ENCODE results near the gene RPL32.
"Not testable (repeated sequence)": the region's sequence is repeated elsewhere in the genome, so short reads cannot be mapped to it uniquely, and the experiment has no call there.

RPL32 gene

DNA sequence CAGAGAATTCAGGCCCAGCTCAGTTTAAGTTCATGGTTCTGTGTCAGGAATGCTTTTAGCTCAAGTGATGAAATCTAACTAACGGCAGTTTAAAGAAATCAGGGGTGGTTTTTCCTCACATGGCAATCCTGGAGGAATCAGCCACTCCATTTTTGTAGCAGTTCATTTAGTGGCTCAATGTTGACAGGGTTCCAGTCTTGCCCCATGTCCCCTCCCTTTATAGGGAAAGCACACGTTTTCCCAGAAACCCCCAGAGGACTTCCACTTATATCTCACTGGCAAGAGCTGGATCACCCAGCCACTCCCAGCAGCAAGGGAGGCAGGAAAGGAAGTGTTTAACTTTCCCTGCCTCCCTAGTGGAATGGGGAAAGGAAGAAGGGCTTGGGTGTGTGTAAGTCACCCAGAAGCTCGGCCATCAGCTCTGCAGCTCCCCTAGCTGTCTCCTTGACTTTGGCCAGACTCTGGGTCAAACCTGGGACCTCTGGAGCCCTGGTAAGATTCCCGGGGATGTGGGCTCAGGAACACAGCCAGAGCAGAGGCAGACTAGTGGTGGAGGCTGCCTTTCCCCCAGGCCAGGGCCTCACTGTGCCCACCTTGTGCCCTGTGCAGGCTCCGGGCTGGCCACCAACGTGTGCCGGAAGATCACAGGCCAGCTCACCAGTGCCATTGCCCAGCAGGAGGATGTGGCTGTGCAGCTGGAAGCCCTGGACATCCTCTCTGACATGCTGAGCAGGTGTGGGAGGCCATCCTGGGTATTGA, 33.6 kb downstream of the RPL32 start:
- no peak for ATAC-seq

DNA sequence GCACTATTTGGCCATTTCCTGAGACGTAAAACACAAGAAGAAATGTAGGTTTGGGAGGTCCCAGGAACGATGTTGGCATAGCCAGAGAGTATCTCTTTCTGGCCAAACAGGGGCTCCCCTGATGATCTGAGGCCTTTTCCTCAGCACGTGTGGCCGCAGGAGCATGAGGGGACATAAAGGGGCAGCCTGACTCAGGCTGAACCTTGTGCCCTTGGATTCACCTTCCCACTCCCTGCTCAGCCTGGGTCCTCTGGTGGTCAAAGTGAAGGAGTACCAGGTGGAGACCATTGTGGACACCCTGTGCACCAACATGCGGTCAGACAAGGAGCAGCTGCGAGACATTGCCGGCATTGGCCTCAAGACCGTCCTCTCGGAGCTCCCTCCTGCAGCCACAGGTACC, 34.3 kb downstream of the RPL32 start:
- no peak for ATAC-seq

GRCh38 chr3:12803371-12803770, 38.0 kb downstream of the RPL32 start:
- ATAC-seq, result no peak

- ATAC-seq, result no peak
These were observed 41.6 kb downstream of the RPL32 start for GRCh38 chr3:12799525-12800440.

- ATAC-seq, result no peak
These were observed 42.7 kb downstream of the RPL32 start for GRCh38 chr3:12798559-12799179.

- ATAC-seq, result no peak
These were observed 43.3 kb downstream of the RPL32 start for GRCh38 chr3:12797892-12798558.

GRCh38 chr3:12797124-12797891, 44.1 kb downstream of the RPL32 start:
- ATAC-seq, result no peak

DNA sequence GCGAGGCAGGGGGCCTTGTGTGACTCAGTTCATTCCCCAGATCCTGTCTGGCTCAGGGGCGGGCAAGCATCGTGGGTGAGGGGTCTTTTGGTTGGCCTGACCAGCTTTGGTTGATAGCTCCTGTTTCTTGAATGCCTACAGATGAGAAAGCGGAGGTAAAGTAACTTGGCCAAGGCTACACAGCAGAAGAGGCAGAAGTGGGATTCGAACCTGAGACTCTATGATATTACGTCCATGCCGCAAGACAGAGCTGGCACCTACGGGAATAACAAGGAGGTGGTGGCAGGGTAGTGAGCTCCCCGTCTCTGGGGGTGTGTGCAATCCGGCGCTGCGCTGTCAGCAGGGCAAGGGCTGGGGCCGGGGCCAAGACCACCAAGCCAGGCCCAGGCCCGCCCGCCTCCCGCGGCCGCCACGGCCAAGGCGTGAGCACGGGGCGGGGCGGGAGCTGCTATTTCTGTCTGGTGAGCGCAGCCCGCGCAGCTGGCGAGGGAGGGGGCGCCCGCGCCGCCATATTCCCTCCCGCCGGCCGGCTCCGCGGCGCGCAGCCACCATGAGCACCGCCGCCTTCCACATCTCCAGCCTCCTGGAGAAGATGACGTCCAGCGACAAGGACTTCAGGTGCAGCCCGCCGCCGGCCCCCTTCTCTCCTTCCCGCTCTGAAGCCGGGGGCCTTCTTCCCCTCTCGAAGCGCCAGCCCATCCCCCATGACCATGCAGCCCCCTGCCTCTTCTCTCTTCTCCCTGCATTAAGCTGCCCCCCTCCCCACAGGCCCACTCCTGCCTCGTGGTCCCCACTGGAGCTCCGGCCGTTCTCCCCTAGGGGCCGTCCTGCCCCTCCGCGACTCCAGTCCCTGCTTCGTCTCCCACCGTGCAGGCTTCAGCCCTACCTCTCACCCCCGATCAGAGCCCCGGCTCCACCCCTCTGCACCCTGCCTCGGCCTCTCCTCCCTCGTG, 44.9 kb downstream of the RPL32 start, which contains the start of gene CAND2:
Gene CAND2, plus strand, starts transcription at position 510 of the 953 bp plus-strand sequence. Its CDS starts 41 bp downstream, at position 551.
- peak; percentile 70 to 80 for ATAC-seq

GRCh38 chr3:12793701-12794100, 47.7 kb downstream of the RPL32 start:
- no peak for ATAC-seq

GRCh38 chr3:12791430-12791829, 49.9 kb downstream of the RPL32 start:
- no peak for ATAC-seq

DNA sequence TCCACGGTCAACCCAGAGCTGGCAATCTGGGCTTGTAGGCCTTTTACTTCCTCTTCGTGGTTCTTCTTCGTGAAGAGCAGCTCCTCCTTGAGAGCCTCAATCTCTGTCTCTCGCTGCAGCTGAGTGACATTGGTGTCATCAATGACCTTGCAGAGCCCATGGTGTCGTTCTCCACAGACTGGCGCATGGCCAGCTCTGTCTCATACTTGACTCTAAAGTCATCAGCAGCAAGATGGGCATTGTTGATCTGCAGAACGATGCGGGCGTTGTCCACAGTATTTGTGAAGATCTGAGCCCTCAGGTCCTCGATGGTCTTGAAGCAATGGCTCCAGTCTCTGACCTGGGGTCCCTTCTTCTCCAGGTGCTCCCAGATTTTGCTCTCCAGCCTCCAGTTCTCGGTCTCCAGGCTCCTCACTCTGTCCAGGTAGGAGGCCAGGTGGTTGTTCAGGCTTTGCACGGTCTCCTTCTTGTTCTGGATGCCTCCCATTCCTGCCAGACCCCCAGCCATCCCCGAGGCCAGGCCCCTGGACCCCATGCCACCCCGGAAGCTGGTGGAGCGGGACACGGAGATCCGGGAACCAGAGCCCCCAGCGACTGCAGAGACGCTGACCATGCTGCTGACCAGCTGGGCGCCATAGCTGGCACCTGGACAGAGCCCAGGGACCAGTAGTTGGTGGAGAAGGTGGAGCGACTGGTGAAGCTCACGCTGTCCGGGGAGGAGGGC, 53.2 kb downstream of the RPL32 start:
- ATAC-seq, result not testable (repeated sequence)

GRCh38 chr3:12787346-12787745, 54.0 kb downstream of the RPL32 start:
- ATAC-seq, result not testable (repeated sequence)

DNA sequence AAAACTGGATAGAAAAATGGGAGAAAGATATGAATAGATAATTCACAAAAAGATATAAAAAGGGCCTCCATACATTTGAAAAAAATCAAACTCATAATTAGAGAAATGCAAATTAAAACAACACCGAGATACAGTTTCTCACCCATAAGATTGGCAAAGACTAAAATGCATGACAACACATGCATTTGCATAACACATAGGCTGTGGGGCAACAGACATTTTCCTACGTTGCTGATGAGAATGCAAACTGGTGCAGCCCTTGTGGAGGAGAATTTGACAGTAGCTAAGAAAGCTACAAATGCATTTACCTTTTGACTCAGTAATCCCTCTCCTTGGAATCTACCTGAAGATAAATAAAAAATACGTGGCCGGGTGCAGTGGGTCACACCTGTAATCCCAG, 56.3 kb downstream of the RPL32 start:
- ATAC-seq, result no peak
